K562 (cell line): ENCODE results near the gene RTL5. TPM values are rescaled to one million over a fixed set of nuclear protein-coding genes. Genes with fewer than 3 reads are reported as not detected.

ENCODE experiments used
- ATAC-seq: fragments of 200-7000 bp; cut with Tn5 transposase; 3 replicates; pipeline ENCODE4 v1.9.1; 2020; ENCODE audit warnings: moderate library complexity
- BruUV-seq: library from RNA; stranded (reverse); fragments of 400-500 nt; replicated peaks from 2 replicates; lab custom pipeline; 2021; lab: Mats Ljungman, UMichigan
- CTCF ChIA-PET: fragments of 300-600 bp; formaldehyde crosslinking; extraction: SDS; loops from one replicate; lab custom pipeline; 2021; ENCODE audit warnings: low intra/inter-chr PET ratio; lab: Yijun Ruan, JAX
- POLR2A ChIA-PET: fragments of 300-600, 350-650 bp; sonication (Branson Sonifier 250); formaldehyde crosslinking; extraction: SDS; loops from one replicate; lab custom pipeline; 2021; ENCODE audit warnings: antibody characterized with exemption, inconsistent platforms; lab: Yijun Ruan, JAX
- DNase-seq, 4 experiments: peaks; one replicate each; pipeline versions ENCODE4 v3.0.0 to v3.0.0-alpha.2; 2011 to 2018; ENCODE audit warnings: low spot score in 3 of 4, mixed read lengths in 3 of 4; ENCODE audit errors: extremely low read depth in 1 of 4
- FAIRE-seq: peaks from 2 replicates; lab custom pipeline; 2011; peaks lifted over from hg19 to GRCh38; lab: Jason Lieb, UNC
- H2AFZ ChIP-seq: 2 replicates; pipeline ENCODE4 v1.6.0; 2011; ENCODE audit warnings: low read depth, low read length, control low read depth, inconsistent platforms
- H3K27ac ChIP-seq: fragments of 200-600 bp; 3 replicates; pipeline ENCODE4 v1.8.0; 2011; ENCODE audit warnings: low read depth, mild to moderate bottlenecking, control low read depth, inconsistent platforms, low read length, moderate library complexity, mixed read lengths; ENCODE audit errors: extremely low read depth
- H3K27me3 ChIP-seq, 2 experiments: fragments of 300-600 bp in 1 of 2; 2 replicates in 1 of 2; 3 replicates in 1 of 2; pipeline versions ENCODE4 v1.6.0 to v1.8.0; 2011; ENCODE audit warnings: inconsistent platforms in 2 of 2, low read length in 2 of 2, mild to moderate bottlenecking in 1 of 2, mixed read lengths in 1 of 2, moderate library complexity in 1 of 2; ENCODE audit not compliant: control insufficient read depth in 2 of 2, insufficient read depth in 2 of 2
- H3K36me3 ChIP-seq: fragments of 300-600 bp; 3 replicates; pipeline ENCODE4 v1.8.0; 2011; ENCODE audit warnings: mild to moderate bottlenecking, low read length, inconsistent platforms; ENCODE audit not compliant: control insufficient read depth, insufficient read depth
- H3K4me1 ChIP-seq, 2 experiments: fragments of 200-600 bp in 1 of 2; replicated peaks in 1 of 2; 2 replicates in 1 of 2; 3 replicates in 1 of 2; pipeline versions ENCODE4 v1.5.1 to v1.8.0; 2011; ENCODE audit warnings: inconsistent platforms in 2 of 2, low read length in 2 of 2, mild to moderate bottlenecking in 1 of 2, mixed read lengths in 1 of 2, moderate library complexity in 1 of 2; ENCODE audit not compliant: control insufficient read depth in 2 of 2, insufficient read depth in 2 of 2
- H3K4me2 ChIP-seq: 2 replicates; pipeline ENCODE4 v1.6.1; 2011; ENCODE audit warnings: low read length, control low read depth, inconsistent platforms, mixed read lengths; ENCODE audit not compliant: insufficient read depth
- H3K4me3 ChIP-seq: fragments of 200-600 bp; sonication (generic), shearing (Covaris generic); 2 replicates; pipeline ENCODE4 v1.5.1; 2016; ENCODE audit warnings: control low read depth, inconsistent platforms
- H3K79me2 ChIP-seq: fragments of 200-600 bp; 3 replicates; pipeline ENCODE4 v1.8.0; 2011; ENCODE audit warnings: low read length, inconsistent platforms; ENCODE audit not compliant: control insufficient read depth, insufficient read depth
- H3K9ac ChIP-seq, 2 experiments: 2 replicates each; pipeline versions ENCODE4 v1.6.0 to v1.6.1; 2011; ENCODE audit warnings: low read depth in 2 of 2, low read length in 2 of 2, control low read depth in 1 of 2, inconsistent platforms in 1 of 2, mild to moderate bottlenecking in 1 of 2, mixed read lengths in 1 of 2; ENCODE audit not compliant: insufficient read depth in 1 of 2
- H3K9me1 ChIP-seq: one replicate; pipeline ENCODE4 v1.6.0; 2011; ENCODE audit warnings: inconsistent platforms, mild to moderate bottlenecking, low read length, moderate library complexity; ENCODE audit not compliant: control insufficient read depth, insufficient read depth
- H3K9me3 ChIP-seq: replicated peaks from 2 replicates; pipeline ENCODE4 v1.5.1; 2011; ENCODE audit warnings: low read depth, low read length, inconsistent platforms; ENCODE audit not compliant: control insufficient read depth, insufficient read depth
- H4K20me1 ChIP-seq: replicated peaks from 2 replicates; pipeline ENCODE4 v1.6.1; 2011; ENCODE audit warnings: low read length, inconsistent platforms, mixed read lengths; ENCODE audit not compliant: control insufficient read depth, insufficient read depth
- BCOR ChIP-seq: fragments of 450-650 bp; IDR thresholded peaks from 2 replicates; pipeline ENCODE4 v1.6.1; 2016
- ESRRB ChIP-seq: fragments of 250-450 bp; sonication (Bioruptor Pico); IDR thresholded peaks from 2 replicates; pipeline ENCODE4 v1.5.0; 2020; ENCODE audit warnings: mild to moderate bottlenecking, moderate library complexity, borderline replicate concordance
- NR2C1 ChIP-seq, 2 experiments: fragments of 450-650 bp; IDR thresholded peaks; 2 replicates each; pipeline ENCODE4 v1.6.1; 2017; ENCODE audit warnings: mild to moderate bottlenecking in 2 of 2, antibody characterized with exemption in 1 of 2, inconsistent platforms in 1 of 2, missing compliant biosample characterization in 1 of 2, missing genetic modification characterization in 1 of 2
- RBM22 ChIP-seq: fragments of 200-400 bp; formaldehyde crosslinking; IDR thresholded peaks from 2 replicates; pipeline ENCODE4 v1.6.1; 2018; ENCODE audit warnings: low read length, low read depth; ENCODE audit not compliant: poor library complexity, severe bottlenecking
- RBM25 ChIP-seq: fragments of 200-400 bp; formaldehyde crosslinking; IDR thresholded peaks from 2 replicates; pipeline ENCODE4 v1.6.1; 2018; ENCODE audit warnings: low read length, low read depth, moderate library complexity; ENCODE audit not compliant: severe bottlenecking
- SAP30 ChIP-seq: fragments of 200-600 bp; sonication (generic); IDR thresholded peaks from 2 replicates; pipeline ENCODE4 v1.6.1; 2012; ENCODE audit warnings: borderline replicate concordance, low read depth, mild to moderate bottlenecking, moderate library complexity, low read length, control low read depth, inconsistent platforms; ENCODE audit not compliant: insufficient read depth, poor library complexity, severe bottlenecking
- TARDBP ChIP-seq: fragments of 450-650 bp; IDR thresholded peaks from 2 replicates; pipeline ENCODE4 v1.6.1; 2016
- YY1 ChIP-seq, 3 experiments: IDR thresholded peaks; 2 replicates each; pipeline ENCODE4 v1.6.1; 2011; ENCODE audit warnings: low read length in 2 of 3, mild to moderate bottlenecking in 2 of 3, moderate library complexity in 2 of 3, borderline replicate concordance in 1 of 3, control low read depth in 1 of 3, low read depth in 1 of 3; ENCODE audit not compliant: insufficient read depth in 3 of 3, insufficient replicate concordance in 2 of 3, control insufficient read depth in 1 of 3, insufficient read length in 1 of 3; ENCODE audit errors: extremely low read depth in 1 of 3
- ZNF347 ChIP-seq: fragments of 450-650 bp; formaldehyde crosslinking; IDR thresholded peaks from 2 replicates; pipeline ENCODE4 v1.4.0; 2020; ENCODE audit warnings: low read depth, mild to moderate bottlenecking, moderate library complexity
- WGBS: fragments of 100-300 bp; shearing (Covaris generic); methylation state at CpG from one replicate; pipeline ENCODE4 v1.1.6; 2016; ENCODE audit warnings: low coverage, mixed read lengths; ENCODE audit not compliant: insufficient coverage; ENCODE audit errors: missing lambda C conversion rate; 5-methylcytosine and 5-hydroxymethylcytosine counted together
- in situ Hi-C: fragments of 300-500 bp; cut with MboI; formaldehyde crosslinking; loops from 4 replicates; pipeline ENCODE4 v1.15.0; 2018; ENCODE audit warnings: inconsistent platforms, mixed read lengths
- intact Hi-C: fragments of 100-400 bp; cut with micrococcal nuclease; formaldehyde crosslinking; loops from 2 replicates; pipeline ENCODE4 v1.14.2; 2022
- polyA plus RNA-seq, 8 experiments: library from polyadenylated mRNA; depleted of rRNA in 4 of 8; stranded (reverse) in 5 of 8; unstranded in 3 of 8; fragments of >200 nt; fragmentation: Nextera tagmentation in 2 of 8; fragmentation: Illumina TruSeq in 1 of 8; extraction: Ambion mirVana in 2 of 8; extraction: Trizol in 1 of 8; gene quantifications; 2 replicates each; pipeline versions ENCODE4 v1.2.1 to v1.2.3, GENCODE V29; 2011 to 2014; ENCODE audit warnings: inconsistent platforms in 1 of 8, missing spikeins in 1 of 8
- total RNA-seq, 7 experiments: library from RNA; depleted of rRNA in 6 of 7; stranded (reverse); fragments of >200 nt in 6 of 7; fragmentation: Illumina TruSeq in 2 of 7; extraction: Trizol in 2 of 7; gene quantifications; 2 replicates each; pipeline versions ENCODE4 v1.2.1 to v1.2.3, GENCODE V29; 2011 to 2021; ENCODE audit warnings: low replicate concordance in 1 of 7
- TF ChIP-seq, protein P1 (sequence below): fragments of 450-650 bp; IDR thresholded peaks from 2 replicates; pipeline ENCODE4 v1.6.1; 2016; ENCODE audit warnings: borderline replicate concordance

Gene RTL5
- total and polyA plus RNA-seq, 9 of the 15 experiments (the other 6 are each of a cell fraction or from before 2014, with no cell fraction given) = 0.03 TPM; not detected in 8

DNA sequence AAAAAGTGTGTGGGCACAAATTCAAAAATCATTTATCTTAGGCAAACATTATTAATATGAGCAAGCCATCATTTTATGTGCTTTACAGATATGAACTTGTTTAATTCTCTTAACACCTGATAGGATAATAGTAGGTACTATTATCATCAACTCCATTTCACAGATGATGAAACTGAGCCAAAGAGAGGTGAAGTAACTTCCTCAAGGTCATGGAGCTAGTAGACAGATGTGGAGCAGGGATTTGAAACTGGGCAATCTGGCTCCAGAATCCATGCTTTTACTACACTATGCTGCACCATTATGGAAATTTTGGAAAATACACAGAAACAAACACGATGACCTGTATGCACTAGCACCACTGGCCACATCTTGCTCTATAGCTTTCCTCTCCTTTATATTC, 48.8 kb upstream of the RTL5 start (continued):
- TF ChIP-seq RBM22 (no peak), BCOR (peak; percentile 93), ESRRB (no peak), ZNF347 (CRISPR knock-in tag) (no peak), RBM25 (peak; percentile 97), SAP30 (no peak), NR2C1 (IDR thresholded peaks at IDR 0.05) (no peak), NR2C1 (tag; IDR thresholded peaks at IDR 0.05) (no peak)
- TF ChIP-seq, protein P1, sequence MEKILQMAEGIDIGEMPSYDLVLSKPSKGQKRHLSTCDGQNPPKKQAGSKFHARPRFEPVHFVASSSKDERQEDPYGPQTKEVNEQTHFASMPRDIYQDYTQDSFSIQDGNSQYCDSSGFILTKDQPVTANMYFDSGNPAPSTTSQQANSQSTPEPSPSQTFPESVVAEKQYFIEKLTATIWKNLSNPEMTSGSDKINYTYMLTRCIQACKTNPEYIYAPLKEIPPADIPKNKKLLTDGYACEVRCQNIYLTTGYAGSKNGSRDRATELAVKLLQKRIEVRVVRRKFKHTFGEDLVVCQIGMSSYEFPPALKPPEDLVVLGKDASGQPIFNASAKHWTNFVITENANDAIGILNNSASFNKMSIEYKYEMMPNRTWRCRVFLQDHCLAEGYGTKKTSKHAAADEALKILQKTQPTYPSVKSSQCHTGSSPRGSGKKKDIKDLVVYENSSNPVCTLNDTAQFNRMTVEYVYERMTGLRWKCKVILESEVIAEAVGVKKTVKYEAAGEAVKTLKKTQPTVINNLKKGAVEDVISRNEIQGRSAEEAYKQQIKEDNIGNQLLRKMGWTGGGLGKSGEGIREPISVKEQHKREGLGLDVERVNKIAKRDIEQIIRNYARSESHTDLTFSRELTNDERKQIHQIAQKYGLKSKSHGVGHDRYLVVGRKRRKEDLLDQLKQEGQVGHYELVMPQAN = no peak

DNA sequence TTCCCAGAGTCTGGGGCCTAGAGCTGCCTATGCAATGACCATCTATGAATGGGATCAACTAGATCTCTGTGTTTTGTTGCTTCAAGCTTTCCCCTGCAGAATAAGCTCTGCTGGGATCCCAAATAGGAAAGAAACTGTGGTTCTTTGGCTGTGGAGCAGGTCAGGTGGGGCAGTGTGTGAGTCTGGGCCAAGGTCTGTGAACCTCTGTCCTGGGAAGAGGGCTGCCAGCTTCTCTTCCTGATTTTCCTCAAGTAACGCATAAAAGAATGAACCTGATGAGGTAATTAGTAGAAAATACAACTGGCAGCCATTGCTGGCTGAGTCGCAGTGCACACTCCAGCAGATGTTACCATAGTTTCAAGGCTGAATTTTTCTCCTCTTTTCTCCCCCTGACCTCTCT, 45.3 kb upstream of the RTL5 start:
- CTCF ChIA-PET = no interaction called here
- 100% methylated on average over 1 of the region's 2 CpGs for WGBS

More for the DNA sequence above, 45.3 kb upstream of the RTL5 start:
- Histone ChIP-seq H3K79me2 (peaks cover 4% of the 10 kb centered on the region), H3K36me3 (no peaks in the 10 kb centered on the region), H3K27me3 (no peaks in the 10 kb centered on the region), H3K9me3 (no peaks in the 10 kb centered on the region), H2AFZ (no peak overlapping the region), H3K27ac (no peak overlapping the region), H3K4me3 (no peak overlapping the region), H3K9ac (no peak overlapping the region), H4K20me1 (no peaks in the 10 kb centered on the region), H3K4me1 (peaks cover 0 to 7% of the 10 kb centered on the region in 2 experiments; a peak in 3 of 5 replicates), H3K9me1 (no peaks in the 10 kb centered on the region), H3K4me2 (no peak overlapping the region)
- ATAC-seq = no peak
- DNase-seq = no peak
- POLR2A ChIA-PET = interaction anchor here (0.6 kb wide), 1 partner anchor 19 kb away, joined by 3 read pairs; no protein-coding TSS in a partner anchor
- FAIRE-seq = no peak
- in situ Hi-C loops (no loop called here), intact Hi-C loops (no loop called here)
- TF ChIP-seq YY1 (IDR thresholded peaks at IDR 0.05; ENCODE audit: borderline replicate concordance in 1 of 3, control insufficient read depth in 1 of 3, extremely low read depth in 1 of 3, insufficient read depth in 3 of 3, insufficient read length in 1 of 3, insufficient replicate concordance in 2 of 3, low read depth in 1 of 3, low read length in 2 of 3) (peak in 1 of 3 experiments; percentile 9), TARDBP (no peak)
- no TSS peak for BruUV-seq
